Naive thymus-derived CD4-positive, alpha-beta T cell (primary cell): Measurements from ENCODE around the gene ARHGDIA. TPM values are rescaled to one million over a fixed set of nuclear protein-coding genes. Genes with fewer than 3 reads are reported as not detected.

Source experiments
- ATAC-seq: fragments of 150-1000 bp; cut with Tn5 transposase; 2 replicates; pipeline ENCODE4 v1.10.0; 2021; ENCODE audit warnings: mild to moderate bottlenecking, moderate library complexity
- CTCF ChIA-PET: fragments of 350-600 bp; sonication (Branson Sonifier 250); formaldehyde crosslinking; loops from one replicate; lab custom pipeline; 2021; ENCODE audit warnings: antibody characterized with exemption; lab: Charles Lee
- POLR2A ChIA-PET: fragments of 350-600 bp; sonication (Branson Sonifier 250); formaldehyde crosslinking; loops from one replicate; lab custom pipeline; 2021; ENCODE audit warnings: antibody characterized with exemption, inconsistent platforms; lab: Charles Lee
- DNase-seq, 9 donors: peaks; one replicate each; pipeline versions ENCODE4 v3.0.0 to v3.0.0-alpha.2; 2020 to 2022; ENCODE audit warnings: mixed read lengths in 1 of 9
- H3K27ac ChIP-seq: one replicate; pipeline ENCODE4 v1.7.0; 2013; ENCODE audit warnings: mild to moderate bottlenecking, low read depth, low read length, moderate library complexity
- H3K27me3 ChIP-seq, 2 donors: one replicate each; pipeline ENCODE4 v1.7.0; 2013; ENCODE audit warnings: low read length in 2 of 2, mild to moderate bottlenecking in 2 of 2, moderate library complexity in 2 of 2; ENCODE audit not compliant: control insufficient read depth in 2 of 2, insufficient read depth in 2 of 2
- H3K36me3 ChIP-seq, 3 experiments: 1 replicate in 2 of 3; 2 replicates in 1 of 3; pipeline ENCODE4 v1.7.0; 2013; ENCODE audit warnings: low read length in 3 of 3, mild to moderate bottlenecking in 3 of 3, moderate library complexity in 1 of 3; ENCODE audit not compliant: insufficient read depth in 3 of 3, control insufficient read depth in 2 of 3
- H3K4me1 ChIP-seq, 2 donors: one replicate each; pipeline ENCODE4 v1.7.0; 2013; ENCODE audit warnings: low read length in 2 of 2, mild to moderate bottlenecking in 2 of 2, moderate library complexity in 1 of 2; ENCODE audit not compliant: control insufficient read depth in 2 of 2, insufficient read depth in 2 of 2
- H3K4me3 ChIP-seq: 2 replicates; pipeline ENCODE4 v1.7.0; 2013; ENCODE audit warnings: mild to moderate bottlenecking, low read length
- H3K9me3 ChIP-seq, 3 experiments: 1 replicate in 2 of 3; 2 replicates in 1 of 3; pipeline ENCODE4 v1.7.0; 2013; ENCODE audit warnings: low read length in 3 of 3; ENCODE audit not compliant: control insufficient read depth in 2 of 3
- H3K27ac Mint-ChIP-seq, 9 donors: one replicate each; pipeline ENCODE4 v1.8.0; 2020 to 2022; ENCODE audit warnings: mixed read lengths in 9 of 9, mild to moderate bottlenecking in 8 of 9, moderate library complexity in 5 of 9, inconsistent platforms in 2 of 9
- H3K27me3 Mint-ChIP-seq, 5 donors: one replicate each; pipeline ENCODE4 v1.8.0; 2021 to 2022; ENCODE audit warnings: mixed read lengths in 5 of 5, mild to moderate bottlenecking in 1 of 5
- H3K36me3 Mint-ChIP-seq, 5 donors: one replicate each; pipeline ENCODE4 v1.8.0; 2020 to 2022; ENCODE audit warnings: mixed read lengths in 5 of 5, mild to moderate bottlenecking in 3 of 5, inconsistent platforms in 1 of 5
- H3K4me1 Mint-ChIP-seq, 7 donors: one replicate each; pipeline ENCODE4 v1.8.0; 2020 to 2022; ENCODE audit warnings: mixed read lengths in 7 of 7, mild to moderate bottlenecking in 3 of 7, inconsistent platforms in 1 of 7
- H3K4me3 Mint-ChIP-seq, 10 donors: one replicate each; pipeline ENCODE4 v1.8.0; 2020 to 2022; ENCODE audit warnings: mild to moderate bottlenecking in 10 of 10, mixed read lengths in 10 of 10, moderate library complexity in 6 of 10, inconsistent platforms in 2 of 10
- H3K9me3 Mint-ChIP-seq, 11 donors: one replicate each; pipeline ENCODE4 v1.8.0; 2020 to 2022; ENCODE audit warnings: mixed read lengths in 11 of 11, mild to moderate bottlenecking in 4 of 11, inconsistent platforms in 1 of 11, moderate library complexity in 1 of 11
- intact Hi-C, 2 donors: fragments of 100-400 bp; cut with micrococcal nuclease; formaldehyde crosslinking; loops; one replicate each; pipeline ENCODE4 v1.15.1; 2023
- polyA plus RNA-seq, 2 donors: library from polyadenylated mRNA; unstranded; fragments of 300-500 nt; fragmentation: Illumina TruSeq; gene quantifications; one replicate each; pipeline ENCODE4 v1.2.3, GENCODE V29; 2021
- total RNA-seq, 6 experiments: library from RNA in 5 of 6; stranded (reverse) in 5 of 6; gene quantifications; 1 replicate in 5 of 6; 2 replicates in 1 of 6; pipeline ENCODE4 v1.2.3 and lab custom pipeline; 2021 to 2026

ARHGDIA gene
- total and polyA plus RNA-seq, 7 experiments from 2014 or later: 66.5 to 671 (median 339) TPM

DNA sequence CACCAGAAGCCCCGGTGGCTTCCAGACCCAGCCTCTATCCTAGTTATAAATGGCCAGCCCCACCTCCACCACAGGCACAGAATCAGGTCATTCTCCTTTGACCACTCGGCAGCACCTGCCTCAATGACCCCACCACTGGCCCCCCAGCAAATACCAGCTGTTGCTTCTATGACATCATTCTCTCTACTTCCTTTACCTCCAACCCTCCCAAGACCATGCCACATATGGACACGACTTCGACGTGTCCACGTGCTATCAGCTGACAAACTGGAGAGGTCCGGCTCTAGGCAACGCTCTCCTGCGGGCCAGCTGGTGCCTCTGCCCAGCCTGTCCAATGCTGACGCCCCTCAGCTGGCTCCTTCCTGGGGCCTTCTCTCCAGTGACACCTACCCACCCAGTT, 14.3 kb upstream of the ARHGDIA start:
- Histone ChIP-seq H3K4me1 (peaks cover 4 to 11% of the 10 kb centered on the region in 2 donors), H3K4me3 (no peak overlapping the region), H3K9me3 (no peaks in the 10 kb centered on the region), H3K36me3 (peaks cover 14 to 74% (median 20%) of the 10 kb centered on the region in 3 experiments), H3K27me3 (no peaks in the 10 kb centered on the region), H3K27ac (no peak overlapping the region)
- Mint-ChIP-seq H3K4me3 (no peak overlapping the region), H3K36me3 (peaks cover 5 to 31% (median 10%) of the 10 kb centered on the region in 5 donors), H3K27ac (peak overlapping the region in 5 of 9 donors; percentile 24 to 85 (median 46)), H3K27me3 (no peaks in the 10 kb centered on the region), H3K9me3 (peaks cover 0 to 1% (median 0%) of the 10 kb centered on the region in 11 donors), H3K4me1 (peaks cover 0 to 23% (median 20%) of the 10 kb centered on the region in 7 donors)
- ChIA-PET POLR2A (interaction anchor here (1.3 kb wide), 1 partner anchor 16 kb away, joined by 3 read pairs; no protein-coding TSS in a partner anchor), CTCF (no interaction called here)
- intact Hi-C loops: no loop called here
- no peak for DNase-seq
- no peak for ATAC-seq

DNA sequence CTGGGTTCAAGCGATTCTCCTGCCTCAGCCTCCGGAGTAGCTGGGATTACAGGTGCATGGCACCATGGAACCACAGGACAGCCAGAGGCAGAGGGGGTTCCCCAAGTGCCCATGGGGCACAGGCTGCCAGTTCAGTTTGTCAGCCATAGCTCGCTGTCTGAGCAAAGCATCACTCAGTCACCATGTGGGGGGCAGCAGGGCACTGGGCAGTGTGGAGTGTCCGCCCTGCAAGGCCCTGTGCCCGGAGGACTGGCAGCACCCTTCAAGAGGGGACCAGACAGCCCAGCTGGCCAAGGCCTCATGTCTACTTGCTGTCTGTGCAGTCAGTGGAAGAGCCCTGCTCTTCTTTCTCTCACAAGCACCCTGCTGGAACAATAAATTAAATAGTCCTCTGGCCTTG, 13.8 kb upstream of the ARHGDIA start:
- POLR2A ChIA-PET: interaction anchor here (1.3 kb wide), 1 partner anchor 15 kb away, joined by 3 read pairs; no protein-coding TSS in a partner anchor
- no peak overlapping the region for H3K4me3 Mint-ChIP-seq

DNA sequence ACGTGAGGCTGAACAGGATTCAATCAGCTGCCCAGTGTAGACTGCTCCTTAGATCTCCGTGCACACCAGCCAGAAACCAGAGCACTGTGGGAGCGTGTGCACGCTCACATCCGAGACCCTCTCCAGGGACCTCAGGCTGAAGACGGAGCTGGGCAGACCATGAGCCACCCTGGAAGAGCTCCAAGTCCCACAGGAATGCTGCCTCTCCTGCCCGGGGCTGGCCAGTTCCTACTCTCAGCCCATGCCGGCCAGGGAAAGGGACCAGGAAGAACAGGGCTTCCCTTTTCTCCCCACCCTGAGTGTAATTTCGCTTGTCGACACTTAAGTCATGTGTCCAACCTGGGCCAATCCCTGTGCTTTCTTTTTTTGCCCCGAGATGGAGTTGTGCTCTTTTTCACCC, 13.4 kb upstream of the ARHGDIA start:
- H3K27ac ChIP-seq: no peak overlapping the region
- peaks cover 0 to 2% of the 10 kb centered on the region in 2 donors for H3K4me1 ChIP-seq
- intact Hi-C loops: no loop called here
- H3K27me3 ChIP-seq: no peaks in the 10 kb centered on the region
- CTCF ChIA-PET: no interaction called here
- POLR2A ChIA-PET: interaction anchor here (1.3 kb wide), 1 partner anchor 15 kb away, joined by 3 read pairs; no protein-coding TSS in a partner anchor
- no peak for DNase-seq
- no peaks in the 10 kb centered on the region for H3K9me3 ChIP-seq
- H3K27ac Mint-ChIP-seq: peak overlapping the region in 3 of 9 donors; percentile 12 to 38 (median 17)
- no peaks in the 10 kb centered on the region for H3K27me3 Mint-ChIP-seq
- H3K36me3 ChIP-seq: peaks cover 14 to 70% (median 17%) of the 10 kb centered on the region in 3 experiments
- H3K36me3 Mint-ChIP-seq: peaks cover 5 to 34% (median 10%) of the 10 kb centered on the region in 5 donors
- H3K4me3 Mint-ChIP-seq: no peak overlapping the region
- H3K9me3 Mint-ChIP-seq: peaks cover 0 to 1% (median 0%) of the 10 kb centered on the region in 11 donors
- no peak overlapping the region for H3K4me3 ChIP-seq
- H3K4me1 Mint-ChIP-seq: peaks cover under 1 to 21% (median 14%) of the 10 kb centered on the region in 7 donors
- ATAC-seq: no peak

More for the DNA sequence above, 13.8 kb upstream of the ARHGDIA start:
- peak; percentile 19 for ATAC-seq
- Histone ChIP-seq H3K27me3 (no peaks in the 10 kb centered on the region), H3K27ac (no peak overlapping the region), H3K36me3 (peaks cover 14 to 72% (median 20%) of the 10 kb centered on the region in 3 experiments), H3K4me1 (peaks cover 0 to 6% of the 10 kb centered on the region in 2 donors), H3K4me3 (no peak overlapping the region), H3K9me3 (no peaks in the 10 kb centered on the region)
- CTCF ChIA-PET: no interaction called here
- Mint-ChIP-seq H3K9me3 (peaks cover 0 to 1% (median 0%) of the 10 kb centered on the region in 11 donors), H3K27ac (peak overlapping the region in 1 of 9 donors; percentile 4), H3K27me3 (no peaks in the 10 kb centered on the region), H3K36me3 (peaks cover 5 to 31% (median 10%) of the 10 kb centered on the region in 5 donors), H3K4me1 (peaks cover 0 to 22% (median 15%) of the 10 kb centered on the region in 7 donors)
- intact Hi-C loops: no loop called here
- no peak for DNase-seq

DNA sequence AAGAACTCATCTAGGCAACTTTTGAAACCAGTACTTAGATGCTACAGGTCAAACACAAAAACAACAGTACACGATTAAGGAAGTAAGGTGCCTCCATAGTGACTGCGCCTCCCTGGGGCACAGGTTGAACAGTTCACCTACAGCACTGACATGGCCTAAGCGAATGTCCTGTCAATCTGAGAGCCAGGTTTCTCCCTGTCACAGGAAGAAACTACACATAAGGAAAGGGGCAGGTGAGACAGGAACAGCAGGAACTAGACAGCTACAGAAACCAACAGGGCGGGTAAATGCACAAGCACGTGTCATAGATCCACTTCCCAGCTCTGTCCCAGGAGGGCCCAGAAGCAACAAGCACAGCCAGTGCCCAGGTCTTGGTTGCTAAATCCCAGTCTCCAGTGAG, 8.0 kb upstream of the ARHGDIA start:
- intact Hi-C loops: no loop called here
- ChIA-PET CTCF (interaction anchor here (0.5 to 0.7 kb wide), 2 partner anchors 356 to 890 kb away, joined by 3 read pairs; no protein-coding TSS in a partner anchor), POLR2A (interaction anchor here (0.8 to 0.9 kb wide), 3 partner anchors 9 to 17 kb away, joined by 3 to 4 read pairs (median 3); no protein-coding TSS in a partner anchor)
- no peak overlapping the region for H3K27ac ChIP-seq
- Mint-ChIP-seq H3K36me3 (peaks cover 0 to 26% (median 4%) of the 10 kb centered on the region in 5 donors), H3K4me1 (peaks cover 0 to 11% (median 8%) of the 10 kb centered on the region in 7 donors), H3K4me3 (no peak overlapping the region), H3K9me3 (no peaks in the 10 kb centered on the region), H3K27me3 (no peaks in the 10 kb centered on the region), H3K27ac (peak overlapping the region in 1 of 9 donors; percentile 11)
- DNase-seq: no peak
- no peaks in the 10 kb centered on the region for H3K9me3 ChIP-seq
- H3K36me3 ChIP-seq: peaks cover 0 to 23% (median 3%) of the 10 kb centered on the region in 3 experiments
- no peaks in the 10 kb centered on the region for H3K27me3 ChIP-seq
- no peak overlapping the region for H3K4me3 ChIP-seq
- no peak for ATAC-seq
- no peaks in the 10 kb centered on the region for H3K4me1 ChIP-seq

DNA sequence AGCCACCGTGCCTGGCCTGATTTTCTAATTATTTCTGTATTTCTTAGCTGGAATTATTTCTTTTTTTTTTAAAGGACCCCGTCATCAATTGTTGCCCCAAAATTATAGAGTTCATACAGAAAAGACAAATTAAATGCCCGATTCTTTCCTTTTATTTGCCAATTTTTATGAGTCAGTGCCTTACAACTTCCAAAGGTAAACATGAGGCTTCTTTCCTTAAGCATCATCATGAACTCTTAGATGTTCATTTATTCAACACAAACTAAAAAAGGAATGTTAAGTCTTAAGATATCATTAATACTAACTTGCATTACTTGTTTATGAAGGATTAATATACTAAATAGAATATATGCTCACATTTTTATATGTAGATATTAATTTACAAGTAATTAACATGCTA, 7.2 kb upstream of the ARHGDIA start:
- Histone ChIP-seq H3K36me3 (peaks cover 0 to 19% (median 3%) of the 10 kb centered on the region in 3 experiments), H3K27ac (no peak overlapping the region), H3K4me3 (no peak overlapping the region), H3K27me3 (no peaks in the 10 kb centered on the region), H3K9me3 (no peaks in the 10 kb centered on the region), H3K4me1 (peaks cover 0 to 6% of the 10 kb centered on the region in 2 donors)
- ChIA-PET CTCF (no interaction called here), POLR2A (interaction anchor here (1.1 kb wide), 1 partner anchor 13 kb away, joined by 3 read pairs; the partner anchor contains the start of genes ALYREF and ANAPC11)
- ATAC-seq: no peak
- H3K27me3 Mint-ChIP-seq: no peaks in the 10 kb centered on the region
- H3K36me3 Mint-ChIP-seq: peaks cover 0 to 26% (median 4%) of the 10 kb centered on the region in 5 donors
- H3K27ac Mint-ChIP-seq: no peak overlapping the region
- H3K9me3 Mint-ChIP-seq: no peaks in the 10 kb centered on the region
- H3K4me3 Mint-ChIP-seq: no peak overlapping the region
- DNase-seq: no peak
- peaks cover 0 to 16% (median 10%) of the 10 kb centered on the region in 7 donors for H3K4me1 Mint-ChIP-seq
- intact Hi-C loops: no loop called here

DNA sequence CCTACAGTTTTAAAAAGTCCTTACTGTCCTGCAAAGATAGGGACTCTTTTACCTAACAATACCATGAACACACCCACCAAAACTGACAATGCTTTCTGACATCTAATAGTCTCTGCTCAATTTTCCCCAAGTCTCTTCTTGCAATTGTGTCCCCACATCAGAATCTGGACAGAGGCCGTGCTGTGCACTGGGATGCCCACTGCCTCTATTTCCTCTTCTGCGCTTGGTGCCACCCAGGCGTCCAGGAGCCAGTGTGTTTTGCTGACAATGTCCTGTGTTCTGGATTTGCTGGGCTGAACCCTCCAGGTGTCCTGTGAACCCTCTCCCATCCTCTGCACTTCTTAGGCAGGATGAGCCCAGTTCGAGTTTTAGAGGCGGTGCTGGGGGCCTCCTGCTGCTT, 6.4 kb upstream of the ARHGDIA start:
- no peak for ATAC-seq
- DNase-seq: no peak
- intact Hi-C loops: no loop called here
- ChIA-PET POLR2A (interaction anchor here (1.1 kb wide), 1 partner anchor 14 kb away, joined by 3 read pairs; the partner anchor contains the start of genes ALYREF and ANAPC11), CTCF (no interaction called here)
- Histone ChIP-seq H3K27ac (no peak overlapping the region), H3K9me3 (no peaks in the 10 kb centered on the region), H3K27me3 (no peaks in the 10 kb centered on the region), H3K4me3 (no peak overlapping the region), H3K4me1 (peaks cover 5 to 13% of the 10 kb centered on the region in 2 donors), H3K36me3 (peaks cover 0 to 16% (median 3%) of the 10 kb centered on the region in 3 experiments)
- Mint-ChIP-seq H3K36me3 (peaks cover 0 to 23% (median 4%) of the 10 kb centered on the region in 5 donors), H3K27me3 (no peaks in the 10 kb centered on the region), H3K9me3 (no peaks in the 10 kb centered on the region), H3K4me3 (peak overlapping the region in 1 of 10 donors; percentile 51), H3K4me1 (peaks cover 2 to 23% (median 17%) of the 10 kb centered on the region in 7 donors), H3K27ac (peak overlapping the region in 3 of 9 donors; percentile 36 to 64 (median 44))
